GM12878 (cell line): ENCODE data around the gene GRIK1. TPM values are rescaled to one million over a fixed set of nuclear protein-coding genes. Genes with fewer than 3 reads are reported as not detected.
"Not testable (repeated sequence)": the region's sequence is repeated elsewhere in the genome, so short reads cannot be mapped to it uniquely, and the experiment has no call there.

Experiments
- ATAC-seq: fragments of 200-7000 bp; cut with Tn5 transposase; 3 replicates; pipeline ENCODE4 v1.9.1; 2020; ENCODE audit warnings: mild to moderate bottlenecking, moderate library complexity
- BruUV-seq: library from RNA; stranded (reverse); fragments of 400-500 nt; replicated peaks from 2 replicates; lab custom pipeline; 2021; lab: Mats Ljungman, UMichigan
- CTCF ChIA-PET: fragments of 300-600 bp; sonication (Branson Sonifier 250); formaldehyde crosslinking; extraction: SDS; loops from one replicate; lab custom pipeline; 2021; ENCODE audit warnings: inconsistent platforms; lab: Yijun Ruan, JAX
- POLR2A ChIA-PET: fragments of 350-600 bp; formaldehyde crosslinking; extraction: SDS; loops from one replicate; lab custom pipeline; 2021; ENCODE audit warnings: inconsistent platforms; lab: Charles Lee
- RAD21 ChIA-PET: fragments of 300-600 bp; sonication (Branson Sonifier 250); formaldehyde crosslinking; loops from one replicate; lab custom pipeline; 2023; ENCODE audit warnings: antibody characterized with exemption; ENCODE audit not compliant: unreplicated experiment; lab: Charles Lee
- SMC1A ChIA-PET: fragments of 300-600 bp; sonication (Branson Sonifier 250); formaldehyde crosslinking; loops from one replicate; lab custom pipeline; 2023; ENCODE audit not compliant: unreplicated experiment, uncharacterized antibody; lab: Charles Lee
- DNase-seq: peaks from one replicate; pipeline ENCODE4 v3.0.0-alpha.2; 2011; ENCODE audit warnings: low read depth, low spot score
- FAIRE-seq: peaks from 3 replicates; lab custom pipeline; 2011; peaks lifted over from hg19 to GRCh38; lab: Jason Lieb, UNC
- H2AFZ ChIP-seq: 2 replicates; pipeline ENCODE4 v1.6.0; 2011; ENCODE audit warnings: low read depth, low read length, control low read depth; ENCODE audit not compliant: control insufficient read depth
- H3K27ac ChIP-seq: 2 replicates; pipeline ENCODE4 v1.5.1; 2011; ENCODE audit warnings: control low read depth; ENCODE audit not compliant: control insufficient read depth, insufficient read depth
- H3K27me3 ChIP-seq, 2 experiments: replicated peaks in 1 of 2; 2 replicates each; pipeline versions ENCODE4 v1.6.0 to v1.6.1; 2011; ENCODE audit warnings: low read length in 1 of 2; ENCODE audit not compliant: control insufficient read depth in 2 of 2, insufficient read depth in 2 of 2
- H3K36me3 ChIP-seq, 2 experiments: 2 replicates each; pipeline ENCODE4 v1.5.1; 2011; ENCODE audit warnings: low read length in 1 of 2; ENCODE audit not compliant: control insufficient read depth in 2 of 2, insufficient read depth in 2 of 2
- H3K4me1 ChIP-seq: 2 replicates; pipeline ENCODE4 v1.6.1; 2011; ENCODE audit warnings: mild to moderate bottlenecking, low read length, moderate library complexity, mixed read lengths; ENCODE audit not compliant: control insufficient read depth, insufficient read depth
- H3K4me2 ChIP-seq: 2 replicates; pipeline ENCODE4 v1.6.0; 2011; ENCODE audit warnings: control low read depth; ENCODE audit not compliant: control insufficient read depth, insufficient read depth
- H3K4me3 ChIP-seq: fragments of 200-600 bp; sonication (generic); 2 replicates; pipeline ENCODE4 v1.5.1; 2016
- H3K79me2 ChIP-seq: 2 replicates; pipeline ENCODE4 v1.6.0; 2011; ENCODE audit warnings: low read length; ENCODE audit not compliant: control insufficient read depth, insufficient read depth
- H3K9ac ChIP-seq: 2 replicates; pipeline ENCODE4 v1.8.0; 2011; ENCODE audit warnings: low read length, control low read depth, mixed read lengths; ENCODE audit not compliant: control insufficient read depth, insufficient read depth
- H3K9me3 ChIP-seq: replicated peaks from 3 replicates; pipeline ENCODE4 v1.5.1; 2011; ENCODE audit warnings: mild to moderate bottlenecking, low read length; ENCODE audit not compliant: control insufficient read depth, insufficient read depth
- H4K20me1 ChIP-seq: 2 replicates; pipeline ENCODE4 v1.6.0; 2011; ENCODE audit not compliant: control insufficient read depth, insufficient read depth
- BACH1 ChIP-seq: fragments of 450-650 bp; IDR thresholded peaks from 2 replicates; pipeline ENCODE4 v1.6.1; 2017; ENCODE audit warnings: mild to moderate bottlenecking, borderline replicate concordance
- LARP7 ChIP-seq: fragments of 450-650 bp; IDR thresholded peaks from 2 replicates; pipeline ENCODE4 v1.6.1; 2017; ENCODE audit warnings: mild to moderate bottlenecking
- WGBS: methylation state at CpG from one replicate; pipeline ENCODE4 v1.1.6; 2016; ENCODE audit warnings: low lambda C conversion rate; ENCODE audit not compliant: insufficient replicate concordance, insufficient coverage; ENCODE audit errors: missing lambda C conversion rate; 5-methylcytosine and 5-hydroxymethylcytosine counted together
- in situ Hi-C: fragments of 300-500 bp; cut with MboI; formaldehyde crosslinking; loops from 9 replicates; pipeline ENCODE4 v1.14.3; 2018; ENCODE audit warnings: mixed read lengths
- intact Hi-C: fragments of 100-400 bp; cut with micrococcal nuclease; formaldehyde crosslinking; loops from one replicate; pipeline ENCODE4 v1.14.2; 2022; ENCODE audit not compliant: unreplicated experiment
- polyA plus RNA-seq, 11 experiments: library from polyadenylated mRNA; depleted of rRNA in 4 of 11; unstranded in 6 of 11; stranded (reverse) in 5 of 11; fragments of >200 nt; fragmentation: Nextera tagmentation in 4 of 11; fragmentation: Illumina TruSeq in 1 of 11; extraction: Ambion mirVana in 4 of 11; extraction: Trizol in 1 of 11; gene quantifications; 1 replicate in 1 of 11; 2 replicates in 10 of 11; pipeline versions ENCODE4 v1.2.1 to v1.2.3, GENCODE V29; 2011 to 2016; ENCODE audit warnings: inconsistent platforms in 2 of 11, missing spikeins in 2 of 11, low read depth in 1 of 11
- total RNA-seq, 4 experiments: library from RNA; depleted of rRNA in 3 of 4; stranded (reverse); fragments of >200 nt in 3 of 4; fragmentation: Illumina TruSeq in 1 of 4; extraction: Trizol in 1 of 4; gene quantifications; 2 replicates each; pipeline versions ENCODE4 v1.2.1 to v1.2.3, GENCODE V29; 2013 to 2021
- TF ChIP-seq, protein P1 (sequence below): IDR thresholded peaks from 2 replicates; pipeline ENCODE4 v1.6.1; 2011; ENCODE audit warnings: low read depth, low read length, improper control_type of control experiment, borderline replicate concordance

Gene GRIK1
- total and polyA plus RNA-seq, 10 of the 15 experiments (the other 5 are each of a cell fraction or from before 2014, with no cell fraction given), result 0.05 to 0.13 (median 0.09) TPM; not detected in 7

DNA sequence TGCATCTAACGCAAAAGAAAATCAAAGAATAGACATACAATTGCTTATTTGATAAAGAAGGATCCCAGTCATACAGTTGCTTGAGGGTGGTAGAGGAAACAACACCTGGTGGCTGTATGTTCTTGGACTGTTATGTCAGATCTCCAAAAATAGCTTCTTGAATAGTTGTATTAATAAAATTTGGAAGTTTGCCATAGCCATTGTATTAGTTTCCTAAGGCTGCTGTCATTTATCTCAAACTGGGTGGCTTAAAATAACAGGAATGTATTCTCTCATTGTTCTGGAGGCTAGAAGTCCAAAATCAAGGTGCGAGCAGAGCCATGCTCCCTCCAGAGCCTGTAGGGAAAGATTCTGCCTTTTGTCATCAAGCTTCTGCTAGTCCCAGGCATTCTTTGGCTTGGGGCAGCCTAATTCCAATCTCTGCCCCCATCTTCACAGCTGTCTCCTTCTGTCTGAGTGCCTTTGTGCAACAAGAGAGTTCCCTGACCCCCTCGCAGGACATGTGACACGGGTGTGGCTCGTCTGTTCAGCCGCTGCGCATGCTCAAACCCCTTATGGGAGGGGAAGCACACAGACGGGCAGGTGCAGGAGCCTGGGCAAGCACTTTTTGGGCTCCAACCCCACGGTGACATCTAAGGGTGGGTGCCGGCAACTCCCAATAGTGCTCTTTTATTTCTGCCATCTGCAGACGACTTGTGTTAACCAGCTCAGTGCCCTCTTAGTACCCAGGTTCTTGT lies 21.7 kb upstream of the GRIK1 start (continued):
- TF ChIP-seq, protein P1, sequence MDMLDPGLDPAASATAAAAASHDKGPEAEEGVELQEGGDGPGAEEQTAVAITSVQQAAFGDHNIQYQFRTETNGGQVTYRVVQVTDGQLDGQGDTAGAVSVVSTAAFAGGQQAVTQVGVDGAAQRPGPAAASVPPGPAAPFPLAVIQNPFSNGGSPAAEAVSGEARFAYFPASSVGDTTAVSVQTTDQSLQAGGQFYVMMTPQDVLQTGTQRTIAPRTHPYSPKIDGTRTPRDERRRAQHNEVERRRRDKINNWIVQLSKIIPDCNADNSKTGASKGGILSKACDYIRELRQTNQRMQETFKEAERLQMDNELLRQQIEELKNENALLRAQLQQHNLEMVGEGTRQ, result no peak
- TF ChIP-seq, all 136 proteins: peak for 0

DNA sequence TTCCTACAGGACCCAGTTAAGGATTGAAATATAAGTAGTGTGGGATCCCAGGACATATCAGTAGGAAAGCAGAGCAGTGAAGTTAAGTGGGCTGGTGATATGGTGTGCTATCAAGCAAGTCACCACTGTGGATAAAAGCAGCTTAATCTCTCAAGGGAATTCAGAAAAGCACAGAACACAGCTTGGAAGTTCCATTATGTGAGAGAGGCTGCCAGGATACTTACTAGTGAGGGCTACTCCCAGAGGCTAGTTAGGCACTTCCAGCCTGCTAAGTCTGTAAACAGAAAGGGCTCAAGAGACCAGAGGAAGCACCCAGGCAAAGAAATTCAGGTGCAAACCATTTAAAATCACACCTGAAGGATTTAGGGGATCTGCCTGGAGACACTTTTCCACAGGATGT lies 18.8 kb upstream of the GRIK1 start:
- ChIA-PET POLR2A (no interaction called here), CTCF (no interaction called here), RAD21 (no interaction called here), SMC1A (no interaction called here)
- BruUV-seq, result no TSS peak
- TF ChIP-seq BACH1 (no peak), LARP7 (no peak)
- Histone ChIP-seq H3K9me3 (no peaks in the 10 kb centered on the region), H3K27ac (no peak overlapping the region), H3K27me3 (no peaks in the 10 kb centered on the region), H3K79me2 (no peaks in the 10 kb centered on the region), H3K4me1 (no peaks in the 10 kb centered on the region), H4K20me1 (no peaks in the 10 kb centered on the region), H2AFZ (no peak overlapping the region), H3K9ac (no peak overlapping the region), H3K4me3 (no peak overlapping the region), H3K36me3 (no peaks in the 10 kb centered on the region), H3K4me2 (no peak overlapping the region)
- in situ Hi-C loops (no loop called here), intact Hi-C loops (no loop called here)
- DNase-seq (no peak), FAIRE-seq (no peak), ATAC-seq (no peak)

DNA sequence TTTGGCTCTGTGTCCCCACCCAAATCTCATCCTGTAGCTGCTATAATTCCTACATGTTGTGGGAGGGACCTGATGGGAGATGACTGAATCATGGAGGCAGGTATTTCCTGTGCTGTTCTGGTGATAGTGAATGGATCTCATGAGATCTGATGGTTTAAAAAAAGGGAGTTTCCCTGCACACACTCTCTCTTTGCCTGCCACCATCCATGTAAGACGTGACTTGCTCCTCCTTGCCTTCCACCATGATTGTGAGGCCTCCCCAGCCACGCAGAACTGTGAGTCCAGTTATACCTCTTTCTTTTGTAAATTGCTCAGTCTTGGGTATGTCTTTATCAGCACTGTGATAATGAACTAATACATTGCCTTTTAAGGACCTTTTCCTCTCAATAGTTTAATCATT lies 18.2 kb upstream of the GRIK1 start:
- DNase-seq, H3K4me1 ChIP-seq, H3K9ac ChIP-seq, POLR2A ChIA-PET, H3K4me2 ChIP-seq, BruUV-seq, H3K4me3 ChIP-seq, in situ Hi-C loops, intact Hi-C loops, H3K79me2 ChIP-seq, H3K27me3 ChIP-seq, RAD21 ChIA-PET, SMC1A ChIA-PET, H3K9me3 ChIP-seq, CTCF ChIA-PET, H2AFZ ChIP-seq, ATAC-seq, H3K36me3 ChIP-seq, FAIRE-seq, H4K20me1 ChIP-seq, H3K27ac ChIP-seq: not testable (repeated sequence)
- 0% methylated on average over 2 of the region's 2 CpGs for WGBS
